ENCODE data around the gene NEMP1.
"Not testable (repeated sequence)": the region's sequence is repeated elsewhere in the genome, so short reads cannot be mapped to it uniquely, and the experiment has no call there.

NEMP1 gene

GRCh38 chr12:57055824-57056223 is 22.8 kb downstream of the NEMP1 start:
- TF ChIP-seq, protein P1, sequence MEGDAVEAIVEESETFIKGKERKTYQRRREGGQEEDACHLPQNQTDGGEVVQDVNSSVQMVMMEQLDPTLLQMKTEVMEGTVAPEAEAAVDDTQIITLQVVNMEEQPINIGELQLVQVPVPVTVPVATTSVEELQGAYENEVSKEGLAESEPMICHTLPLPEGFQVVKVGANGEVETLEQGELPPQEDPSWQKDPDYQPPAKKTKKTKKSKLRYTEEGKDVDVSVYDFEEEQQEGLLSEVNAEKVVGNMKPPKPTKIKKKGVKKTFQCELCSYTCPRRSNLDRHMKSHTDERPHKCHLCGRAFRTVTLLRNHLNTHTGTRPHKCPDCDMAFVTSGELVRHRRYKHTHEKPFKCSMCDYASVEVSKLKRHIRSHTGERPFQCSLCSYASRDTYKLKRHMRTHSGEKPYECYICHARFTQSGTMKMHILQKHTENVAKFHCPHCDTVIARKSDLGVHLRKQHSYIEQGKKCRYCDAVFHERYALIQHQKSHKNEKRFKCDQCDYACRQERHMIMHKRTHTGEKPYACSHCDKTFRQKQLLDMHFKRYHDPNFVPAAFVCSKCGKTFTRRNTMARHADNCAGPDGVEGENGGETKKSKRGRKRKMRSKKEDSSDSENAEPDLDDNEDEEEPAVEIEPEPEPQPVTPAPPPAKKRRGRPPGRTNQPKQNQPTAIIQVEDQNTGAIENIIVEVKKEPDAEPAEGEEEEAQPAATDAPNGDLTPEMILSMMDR (IDR thresholded peaks at IDR 0.05; ENCODE audit: insufficient read depth, low read length, poor library complexity, severe bottlenecking): no peak
- no peak for TF ChIP-seq EZH2phosphoT487 (conservative IDR thresholded peaks at IDR 0.05; ENCODE audit: low read length)
- Histone ChIP-seq H3K27me3 (ENCODE audit: low read length) (no peaks in the 10 kb centered on the region), H3K27ac (ENCODE audit: low read depth, low read length) (no peak overlapping the region), H3K4me3 (ENCODE audit: insufficient read depth, low read length, poor library complexity, severe bottlenecking) (no peak overlapping the region), H3K36me3 (ENCODE audit: low read length) (peaks cover 52% of the 10 kb centered on the region), H3K4me2 (ENCODE audit: low read depth, low read length, poor library complexity, severe bottlenecking) (no peak overlapping the region), H3K9me2 (replicated peaks; ENCODE audit: insufficient read depth, low read length) (no peaks in the 10 kb centered on the region), H3F3A (ENCODE audit: insufficient read depth) (0 out of 2 replicates have a peak, but pooled peaks cover 3% of the 10 kb centered on the region), H3K9me3 (ENCODE audit: insufficient read depth, low read length) (no peaks in the 10 kb centered on the region), H2AFZ (ENCODE audit: low read depth, low read length, severe bottlenecking) (no peak overlapping the region), H3K79me2 (ENCODE audit: insufficient read depth, low read length) (no peaks in the 10 kb centered on the region), H4K20me1 (ENCODE audit: low read depth, low read length) (no peaks in the 10 kb centered on the region), H3K9ac (ENCODE audit: low read length) (no peak overlapping the region)

DNA sequence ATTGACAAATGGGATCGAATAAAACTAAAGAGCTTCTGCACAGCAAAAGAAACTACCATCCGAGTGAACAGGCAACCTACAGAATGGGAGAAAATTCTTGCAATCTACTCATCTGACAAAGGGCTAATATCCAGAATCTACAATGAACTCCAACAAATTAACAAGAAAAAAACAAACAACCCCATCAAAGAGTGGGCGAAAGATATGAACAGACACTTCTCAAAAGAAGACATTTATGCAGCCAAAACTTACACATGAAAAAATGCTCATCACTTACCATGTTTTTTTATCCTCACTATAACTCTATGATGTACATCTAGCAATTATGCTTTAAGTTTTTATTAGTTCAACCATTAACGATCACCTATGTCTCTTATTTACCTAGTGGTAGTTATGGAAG is 24.7 kb downstream of the NEMP1 start:
- H3K9me3 ChIP-seq (ENCODE audit: insufficient read depth, low read length); H3K9ac ChIP-seq (ENCODE audit: low read length); H3K79me2 ChIP-seq (ENCODE audit: insufficient read depth, low read length): not testable (repeated sequence)

DNA sequence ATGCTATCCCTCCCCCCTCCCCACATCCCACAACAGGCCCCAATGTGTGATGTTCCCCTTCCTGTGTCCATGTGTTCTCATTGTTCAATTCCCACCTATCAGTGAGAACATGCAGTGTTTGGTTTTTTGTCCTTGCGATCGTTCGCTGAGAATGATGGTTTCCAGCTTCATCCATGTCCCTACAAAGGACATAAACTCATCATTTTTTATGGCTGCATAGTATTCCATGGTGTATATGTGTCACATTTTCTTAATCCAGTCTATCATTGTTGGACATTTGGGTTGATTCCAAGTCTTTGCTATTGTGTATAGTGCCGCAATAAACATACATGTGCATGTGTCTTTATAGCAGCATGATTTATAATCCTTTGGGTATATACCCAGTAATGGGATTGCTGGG is 25.4 kb downstream of the NEMP1 start:
- H3K9me2 ChIP-seq (replicated peaks; ENCODE audit: insufficient read depth, low read length); H3K27me3 ChIP-seq (ENCODE audit: low read length); H3K9me3 ChIP-seq (ENCODE audit: insufficient read depth, low read length); H3K9ac ChIP-seq (ENCODE audit: low read length); H3K4me3 ChIP-seq (ENCODE audit: insufficient read depth, low read length, poor library complexity, severe bottlenecking); H3F3A ChIP-seq (ENCODE audit: insufficient read depth); H4K20me1 ChIP-seq (ENCODE audit: low read depth, low read length); H3K4me2 ChIP-seq (ENCODE audit: low read depth, low read length, poor library complexity, severe bottlenecking); H3K79me2 ChIP-seq (ENCODE audit: insufficient read depth, low read length); H3K27ac ChIP-seq (ENCODE audit: low read depth, low read length); H2AFZ ChIP-seq (ENCODE audit: low read depth, low read length, severe bottlenecking): not testable (repeated sequence)
- H3K36me3 ChIP-seq (ENCODE audit: low read length): peaks cover 27% of the 10 kb centered on the region

More for the DNA sequence above, 24.7 kb downstream of the NEMP1 start:
- H3K27me3 ChIP-seq (ENCODE audit: low read length); H3K4me2 ChIP-seq (ENCODE audit: low read depth, low read length, poor library complexity, severe bottlenecking); H2AFZ ChIP-seq (ENCODE audit: low read depth, low read length, severe bottlenecking); H3K9me2 ChIP-seq (replicated peaks; ENCODE audit: insufficient read depth, low read length); H4K20me1 ChIP-seq (ENCODE audit: low read depth, low read length); H3K4me3 ChIP-seq (ENCODE audit: insufficient read depth, low read length, poor library complexity, severe bottlenecking); H3K27ac ChIP-seq (ENCODE audit: low read depth, low read length); H3F3A ChIP-seq (ENCODE audit: insufficient read depth): not testable (repeated sequence)
- H3K36me3 ChIP-seq (ENCODE audit: low read length): peaks cover 33% of the 10 kb centered on the region

DNA sequence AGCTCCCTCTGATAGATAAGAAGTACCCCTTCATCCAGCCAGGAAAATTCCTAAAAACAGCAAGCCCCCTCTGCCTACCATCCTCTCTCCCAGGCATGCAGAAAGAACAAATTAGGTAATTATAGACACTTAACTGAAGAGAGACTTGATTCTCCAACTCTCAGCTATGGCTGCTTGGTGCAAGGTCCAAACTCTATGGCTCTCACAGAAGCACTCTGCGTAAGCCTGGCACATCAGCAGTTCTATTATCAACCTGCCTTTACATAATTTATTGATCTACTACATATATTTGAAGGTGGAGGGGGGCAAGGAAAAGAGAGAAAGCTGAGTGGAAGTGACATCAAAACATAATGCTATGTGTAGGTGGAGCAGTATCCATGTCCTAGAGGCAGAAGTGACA is 27.6 kb downstream of the NEMP1 start:
- Histone ChIP-seq H4K20me1 (ENCODE audit: low read depth, low read length) (no peaks in the 10 kb centered on the region), H3K27me3 (ENCODE audit: low read length) (no peaks in the 10 kb centered on the region), H3K36me3 (ENCODE audit: low read length) (peaks cover 9% of the 10 kb centered on the region; the same call in 1 of the 2 replicates), H3F3A (ENCODE audit: insufficient read depth) (no peaks in the 10 kb centered on the region), H3K9ac (ENCODE audit: low read length) (no peak overlapping the region), H3K9me3 (ENCODE audit: insufficient read depth, low read length) (no peaks in the 10 kb centered on the region), H3K4me2 (ENCODE audit: low read depth, low read length, poor library complexity, severe bottlenecking) (no peak overlapping the region), H3K79me2 (ENCODE audit: insufficient read depth, low read length) (no peaks in the 10 kb centered on the region), H3K4me3 (ENCODE audit: insufficient read depth, low read length, poor library complexity, severe bottlenecking) (no peak overlapping the region), H3K9me2 (replicated peaks; ENCODE audit: insufficient read depth, low read length) (no peaks in the 10 kb centered on the region), H3K27ac (ENCODE audit: low read depth, low read length) (no peak overlapping the region), H2AFZ (ENCODE audit: low read depth, low read length, severe bottlenecking) (no peak overlapping the region)
- TF ChIP-seq EZH2phosphoT487 (conservative IDR thresholded peaks at IDR 0.05; ENCODE audit: low read length): no peak
- TF ChIP-seq, protein P1 (IDR thresholded peaks at IDR 0.05; ENCODE audit: insufficient read depth, low read length, poor library complexity, severe bottlenecking): no peak

All from SU-DHL-6 (cell line).